ENCODE data around the gene IFRD2. TPM values are rescaled to one million over a fixed set of nuclear protein-coding genes. Genes with fewer than 3 reads are reported as not detected.

The IFRD2 gene
- total and polyA plus RNA-seq, 2 of the 13 experiments (the other 11 are each of a cell fraction or from before 2014, with no cell fraction given) = 32.8 to 96.1 TPM

GRCh38 chr3:50288387-50289007 lies 3.7 kb downstream of the IFRD2 start:
- H3K36me3 ChIP-seq (replicated peaks in 1 of 2; ENCODE audit: control insufficient read depth in 1 of 2, insufficient read depth in 2 of 2, low read length in 2 of 2) = peaks cover 22 to 40% of the 10 kb centered on the region in 2 experiments
- CTCF ChIA-PET (ENCODE audit: low intra/inter-chr PET ratio, low total read pairs) = no interaction called here

GRCh38 chr3:50287262-50287661 lies 5.0 kb downstream of the IFRD2 start:
- no peak for ATAC-seq
- no peak for FAIRE-seq
- Histone ChIP-seq H3K36me3 (replicated peaks in 1 of 2; ENCODE audit: control insufficient read depth in 1 of 2, insufficient read depth in 2 of 2, low read length in 2 of 2) (peaks cover 22 to 40% of the 10 kb centered on the region in 2 experiments), H3K4me3 (replicated peaks in 1 of 3; ENCODE audit: insufficient read depth in 1 of 3, low read depth in 2 of 3, low read length in 3 of 3) (no peak overlapping the region), H4K20me1 (ENCODE audit: insufficient read depth, low read length) (no peaks in the 10 kb centered on the region), H3K27me3 (ENCODE audit: control insufficient read depth in 1 of 2, insufficient read depth in 2 of 2, low read length in 2 of 2) (no peaks in the 10 kb centered on the region), H3K27ac (ENCODE audit: extremely low read length, insufficient read depth, low read length) (no peak overlapping the region), H2AFZ (ENCODE audit: low read length) (no peak overlapping the region), H3K4me2 (ENCODE audit: low read depth, low read length) (no peak overlapping the region), H3K4me1 (ENCODE audit: insufficient read depth, low read length) (peaks cover 20% of the 10 kb centered on the region), H3K79me2 (ENCODE audit: insufficient read depth, low read length) (peaks cover 15% of the 10 kb centered on the region), H3K9ac (ENCODE audit: insufficient read depth, low read depth, low read length) (no peak overlapping the region), H3K9me3 (ENCODE audit: low read length) (no peaks in the 10 kb centered on the region)
- ChIA-PET CTCF (ENCODE audit: low intra/inter-chr PET ratio, low total read pairs) (no interaction called here), POLR2A (interaction anchor here (1.0 to 1.1 kb wide), 3 partner anchors 8 to 41 kb away, joined by 3 to 4 read pairs (median 3); no protein-coding TSS in a partner anchor)
- in situ Hi-C loops (cut with HindIII; ENCODE audit: extremely low pct_ligation_motif_present, low pct_unique_long_range_greater_than_20kb) (no loop called here), intact Hi-C loops (cut with micrococcal nuclease; ENCODE audit: unreplicated experiment) (no loop called here)
- 100% methylated on average over 1 of the region's 1 CpG for WGBS (ENCODE audit: low lambda C conversion rate)
- no TSS peak for BruUV-seq (replicated peaks)
- DNase-seq (ENCODE audit: low spot score) = no peak
- TF ChIP-seq MXD3 (CRISPR knock-in tag; IDR thresholded peaks at IDR 0.05) (no peak), ZNF749 (CRISPR knock-in tag; IDR thresholded peaks at IDR 0.05; ENCODE audit: borderline replicate concordance) (no peak), NFIC (IDR thresholded peaks at IDR 0.05; ENCODE audit: low read length) (no peak)

More at GRCh38 chr3:50288387-50289007, 3.7 kb downstream of the IFRD2 start:
- H3K4me1 ChIP-seq (ENCODE audit: insufficient read depth, low read length) = peaks cover 23% of the 10 kb centered on the region
- POLR2A ChIA-PET = interaction anchor here (1.1 kb wide), 1 partner anchor 9 kb away, joined by 3 read pairs; no protein-coding TSS in a partner anchor
- peaks cover 15% of the 10 kb centered on the region for H3K79me2 ChIP-seq (ENCODE audit: insufficient read depth, low read length)
- no peak for ATAC-seq
- no peak overlapping the region for H3K9ac ChIP-seq (ENCODE audit: insufficient read depth, low read depth, low read length)
- WGBS (ENCODE audit: low lambda C conversion rate) = 98% methylated on average over 17 of the region's 23 CpGs
- TF ChIP-seq SMAD9 (CRISPR knock-in tag; IDR thresholded peaks at IDR 0.05) (no peak), NFYC (CRISPR knock-in tag; IDR thresholded peaks at IDR 0.05) (no peak), ZC3H13 (CRISPR knock-in tag; IDR thresholded peaks at IDR 0.05) (no peak), ZC3H4 (CRISPR knock-in tag; IDR thresholded peaks at IDR 0.05; ENCODE audit: borderline replicate concordance) (no peak)
- intact Hi-C loops (cut with micrococcal nuclease; ENCODE audit: unreplicated experiment) = no loop called here
- no peak for DNase-seq (ENCODE audit: low spot score)
- no peak for FAIRE-seq
- no peak overlapping the region for H3K4me3 ChIP-seq (replicated peaks in 1 of 3; ENCODE audit: insufficient read depth in 1 of 3, low read depth in 2 of 3, low read length in 3 of 3)
- H3K9me3 ChIP-seq (ENCODE audit: low read length) = no peaks in the 10 kb centered on the region
- no peaks in the 10 kb centered on the region for H4K20me1 ChIP-seq (ENCODE audit: insufficient read depth, low read length)
- no peak overlapping the region for H3K27ac ChIP-seq (ENCODE audit: extremely low read length, insufficient read depth, low read length)
- H3K4me2 ChIP-seq (ENCODE audit: low read depth, low read length) = no peak overlapping the region
- no peaks in the 10 kb centered on the region for H3K27me3 ChIP-seq (ENCODE audit: control insufficient read depth in 1 of 2, insufficient read depth in 2 of 2, low read length in 2 of 2)
- BruUV-seq (replicated peaks) = no TSS peak
- no peak overlapping the region for H2AFZ ChIP-seq (ENCODE audit: low read length)
- in situ Hi-C loops (cut with HindIII; ENCODE audit: extremely low pct_ligation_motif_present, low pct_unique_long_range_greater_than_20kb) = no loop called here

Measured in HepG2 (cell line).